Neuron (in vitro differentiated cells): ENCODE measurements around the gene PRSS33.

Experiments
- H2AFZ ChIP-seq: one replicate; pipeline ENCODE4 v1.6.1; 2013; ENCODE audit warnings: low read depth, mild to moderate bottlenecking, inconsistent platforms, low read length, moderate library complexity
- H3K27me3 ChIP-seq: one replicate; pipeline ENCODE4 v1.6.1; 2013; ENCODE audit warnings: low read length; ENCODE audit not compliant: insufficient read depth
- H3K36me3 ChIP-seq: one replicate; pipeline ENCODE4 v1.6.1; 2013; ENCODE audit warnings: low read length; ENCODE audit not compliant: insufficient read depth
- H3K4me1 ChIP-seq: one replicate; pipeline ENCODE4 v1.6.1; 2013; ENCODE audit warnings: low read length; ENCODE audit not compliant: insufficient read depth
- H3K4me3 ChIP-seq: 2 replicates; pipeline ENCODE4 v1.5.1; 2013; ENCODE audit warnings: mild to moderate bottlenecking, low read length, moderate library complexity
- H3K9me3 ChIP-seq: one replicate; pipeline ENCODE4 v1.6.1; 2013; ENCODE audit warnings: low read length

The PRSS33 gene

GRCh38 chr16:2774161-2774891, 13.0 kb downstream of the PRSS33 start:
- peaks cover 18% of the 10 kb centered on the region for H3K4me1 ChIP-seq
- no peak overlapping the region for H2AFZ ChIP-seq
- H3K4me3 ChIP-seq, result no peak overlapping the region
- H3K36me3 ChIP-seq, result peaks cover 58% of the 10 kb centered on the region
- no peaks in the 10 kb centered on the region for H3K9me3 ChIP-seq
- no peaks in the 10 kb centered on the region for H3K27me3 ChIP-seq

- H3K4me3 ChIP-seq, result no peak overlapping the region
- H3K4me1 ChIP-seq, result peaks cover 16% of the 10 kb centered on the region
- peaks cover 67% of the 10 kb centered on the region for H3K36me3 ChIP-seq
- H3K9me3 ChIP-seq, result no peaks in the 10 kb centered on the region
- no peaks in the 10 kb centered on the region for H3K27me3 ChIP-seq
- no peak overlapping the region for H2AFZ ChIP-seq
Measured at GRCh38 chr16:2773188-2773968, 14.0 kb downstream of the PRSS33 start.

- Histone ChIP-seq H3K27me3 (no peaks in the 10 kb centered on the region), H2AFZ (no peak overlapping the region), H3K4me3 (no peak overlapping the region), H3K4me1 (peaks cover 11% of the 10 kb centered on the region), H3K9me3 (no peaks in the 10 kb centered on the region), H3K36me3 (peaks cover 83% of the 10 kb centered on the region)
Measured at GRCh38 chr16:2771496-2772402, 15.6 kb downstream of the PRSS33 start.

GRCh38 chr16:2770057-2770951, 17.1 kb downstream of the PRSS33 start:
- Histone ChIP-seq H3K27me3 (no peaks in the 10 kb centered on the region), H2AFZ (no peak overlapping the region), H3K9me3 (peaks cover 6% of the 10 kb centered on the region), H3K4me1 (peaks cover 2% of the 10 kb centered on the region), H3K36me3 (peaks cover 96% of the 10 kb centered on the region), H3K4me3 (no peak overlapping the region)

GRCh38 chr16:2769675-2770056, 17.7 kb downstream of the PRSS33 start:
- H3K36me3 ChIP-seq, result peaks cover 96% of the 10 kb centered on the region
- no peak overlapping the region for H2AFZ ChIP-seq
- H3K4me3 ChIP-seq, result no peak overlapping the region

GRCh38 chr16:2769100-2769529, 18.2 kb downstream of the PRSS33 start:
- Histone ChIP-seq H3K4me3 (no peak overlapping the region), H2AFZ (no peak overlapping the region), H3K27me3 (no peaks in the 10 kb centered on the region), H3K4me1 (no peaks in the 10 kb centered on the region), H3K9me3 (peaks cover 12% of the 10 kb centered on the region), H3K36me3 (peaks cover 97% of the 10 kb centered on the region)

More at GRCh38 chr16:2769675-2770056, 17.7 kb downstream of the PRSS33 start:
- no peaks in the 10 kb centered on the region for H3K4me1 ChIP-seq
- H3K9me3 ChIP-seq, result peaks cover 10% of the 10 kb centered on the region
- no peaks in the 10 kb centered on the region for H3K27me3 ChIP-seq

GRCh38 chr16:2768403-2769089, 18.8 kb downstream of the PRSS33 start:
- Histone ChIP-seq H3K4me1 (no peaks in the 10 kb centered on the region), H3K4me3 (no peak overlapping the region), H3K9me3 (peaks cover 18% of the 10 kb centered on the region), H3K36me3 (peaks cover 98% of the 10 kb centered on the region), H3K27me3 (no peaks in the 10 kb centered on the region), H2AFZ (no peak overlapping the region)

- Histone ChIP-seq H3K36me3 (peaks cover 98% of the 10 kb centered on the region), H3K4me1 (no peaks in the 10 kb centered on the region), H3K9me3 (peaks cover 24% of the 10 kb centered on the region), H2AFZ (no peak overlapping the region), H3K4me3 (no peak overlapping the region), H3K27me3 (no peaks in the 10 kb centered on the region)
Measured at GRCh38 chr16:2767891-2768290, 19.5 kb downstream of the PRSS33 start.

- no peaks in the 10 kb centered on the region for H3K4me1 ChIP-seq
- no peak overlapping the region for H3K4me3 ChIP-seq
- H2AFZ ChIP-seq, result no peak overlapping the region
- peaks cover 30% of the 10 kb centered on the region for H3K9me3 ChIP-seq
- peaks cover 99% of the 10 kb centered on the region for H3K36me3 ChIP-seq
- H3K27me3 ChIP-seq, result no peaks in the 10 kb centered on the region
Measured at GRCh38 chr16:2767140-2767731, 20.1 kb downstream of the PRSS33 start.

GRCh38 chr16:2766430-2767139, 20.8 kb downstream of the PRSS33 start:
- Histone ChIP-seq H3K9me3 (peaks cover 36% of the 10 kb centered on the region), H2AFZ (no peak overlapping the region), H3K36me3 (peaks cover 99% of the 10 kb centered on the region), H3K27me3 (no peaks in the 10 kb centered on the region), H3K4me3 (no peak overlapping the region), H3K4me1 (no peaks in the 10 kb centered on the region)
